ENCODE results near the gene TMEM41A.
"Not testable (repeated sequence)": the region's sequence is repeated elsewhere in the genome, so short reads cannot be mapped to it uniquely, and the experiment has no call there.

GRCh38 chr3:185466123-185466522, 32.7 kb downstream of the TMEM41A start:
- TF ChIP-seq YY1 (IDR thresholded peaks at IDR 0.05; ENCODE audit: insufficient read depth, insufficient read length); ZNF274 (IDR thresholded peaks at IDR 0.05; ENCODE audit: low read depth, low read length); SUZ12 (IDR thresholded peaks at IDR 0.05; ENCODE audit: extremely low read depth, insufficient read depth, insufficient read length): not testable (repeated sequence)
